SK-N-SH (cell line): Measurements from ENCODE around the gene E2F4. TPM values are rescaled to one million over a fixed set of nuclear protein-coding genes. Genes with fewer than 3 reads are reported as not detected.

ENCODE experiments used
- CTCF ChIA-PET: fragments of 300-600, 350-600 bp; formaldehyde crosslinking; extraction: SDS; loops from one replicate; lab custom pipeline; 2021; lab: Yijun Ruan, JAX
- POLR2A ChIA-PET: fragments of 350-600 bp; sonication (Branson Sonifier 250); formaldehyde crosslinking; extraction: SDS; loops from one replicate; lab custom pipeline; 2020; ENCODE audit warnings: antibody characterized with exemption, inconsistent platforms; lab: Yijun Ruan, JAX
- DNase-seq: peaks from one replicate; pipeline ENCODE4 v3.0.0; 2012
- H2AFZ ChIP-seq: fragments of 200-600 bp; sonication (generic); 2 replicates; pipeline ENCODE4 v1.8.1; 2016; ENCODE audit warnings: antibody characterized with exemption, mild to moderate bottlenecking, low read depth
- H3F3A ChIP-seq: fragments of 200-600 bp; sonication (generic); replicated peaks from 2 replicates; pipeline ENCODE3; 2016; ENCODE audit warnings: antibody characterized with exemption, mild to moderate bottlenecking; ENCODE audit not compliant: insufficient read depth
- H3K27ac ChIP-seq, 2 experiments: fragments of 200-500 bp in 1 of 2; fragments of 200-600 bp in 1 of 2; sonication (Bioruptor generic) in 1 of 2; sonication (generic), shearing (Covaris generic) in 1 of 2; 2 replicates each; pipeline versions ENCODE4 v1.5.1 to v1.6.1; 2014 to 2016; ENCODE audit warnings: low read depth in 2 of 2, inconsistent platforms in 1 of 2, low read length in 1 of 2, mild to moderate bottlenecking in 1 of 2, mixed read lengths in 1 of 2
- H3K27me3 ChIP-seq: fragments of 200-600 bp; sonication (generic), shearing (Covaris generic); 2 replicates; pipeline ENCODE4 v1.6.1; 2016; ENCODE audit warnings: mixed run types; ENCODE audit not compliant: insufficient read depth
- H3K36me3 ChIP-seq, 2 experiments: fragments of 200-500 bp in 1 of 2; fragments of 200-600 bp in 1 of 2; sonication (Bioruptor generic) in 1 of 2; sonication (generic) in 1 of 2; replicated peaks in 1 of 2; 2 replicates each; pipeline versions ENCODE3 to v1.5.1; 2014 to 2016; ENCODE audit warnings: low read length in 1 of 2, mild to moderate bottlenecking in 1 of 2; ENCODE audit not compliant: insufficient read depth in 2 of 2, control insufficient read depth in 1 of 2
- H3K4me1 ChIP-seq, 2 experiments: fragments of 200-500 bp in 1 of 2; fragments of 200-600 bp in 1 of 2; sonication (Bioruptor generic) in 1 of 2; sonication (generic), shearing (Covaris generic) in 1 of 2; 2 replicates each; pipeline versions ENCODE4 v1.5.1 to v1.6.1; 2014 to 2016; ENCODE audit warnings: low read depth in 1 of 2, low read length in 1 of 2, mixed run types in 1 of 2; ENCODE audit not compliant: insufficient read depth in 2 of 2, control insufficient read depth in 1 of 2
- H3K4me2 ChIP-seq: fragments of 200-600 bp; sonication (generic), shearing (Covaris generic); 2 replicates; pipeline ENCODE4 v1.6.1; 2017; ENCODE audit warnings: mixed run types
- H3K4me3 ChIP-seq, 2 experiments: fragments of 200-500 bp in 1 of 2; fragments of 200-600 bp in 1 of 2; sonication (Bioruptor generic) in 1 of 2; sonication (generic), shearing (Covaris generic) in 1 of 2; 2 replicates each; pipeline versions ENCODE4 v1.5.1 to v1.8.1; 2014 to 2016; ENCODE audit warnings: low read depth in 2 of 2, inconsistent platforms in 1 of 2, low read length in 1 of 2, mild to moderate bottlenecking in 1 of 2, mixed read lengths in 1 of 2, moderate library complexity in 1 of 2
- H3K79me2 ChIP-seq: fragments of 200-600 bp; sonication (generic); 2 replicates; pipeline ENCODE4 v1.8.1; 2017; ENCODE audit warnings: mild to moderate bottlenecking; ENCODE audit not compliant: insufficient read depth
- H3K9ac ChIP-seq: fragments of 200-600 bp; sonication (generic); 2 replicates; pipeline ENCODE4 v1.6.1; 2017; ENCODE audit warnings: mixed run types
- H3K9me2 ChIP-seq: fragments of 200-600 bp; sonication (generic); 2 replicates; pipeline ENCODE4 v1.6.1; 2017; ENCODE audit warnings: mixed run types
- H3K9me3 ChIP-seq: fragments of 200-600 bp; sonication (generic); 2 replicates; pipeline ENCODE4 v1.6.1; 2017; ENCODE audit warnings: mixed run types, mild to moderate bottlenecking, moderate library complexity
- H4K20me1 ChIP-seq: fragments of 200-600 bp; sonication (generic); 2 replicates; pipeline ENCODE4 v1.6.1; 2017; ENCODE audit warnings: mild to moderate bottlenecking, mixed run types; ENCODE audit not compliant: insufficient read depth
- FOSL2 ChIP-seq: IDR thresholded peaks from 2 replicates; pipeline ENCODE4 v1.4.0; 2012; ENCODE audit warnings: low read depth, mild to moderate bottlenecking, moderate library complexity, borderline replicate concordance
- GABPA ChIP-seq: IDR thresholded peaks from 2 replicates; pipeline ENCODE4 v1.4.0; 2012; ENCODE audit warnings: low read depth, mild to moderate bottlenecking
- GATA2 ChIP-seq: sonication (generic); formaldehyde crosslinking; IDR thresholded peaks from 2 replicates; pipeline ENCODE4 v1.5.0; 2020; ENCODE audit warnings: mild to moderate bottlenecking, missing genetic modification reagents
- JUND ChIP-seq: IDR thresholded peaks from 2 replicates; pipeline ENCODE4 v1.4.0; 2012
- MEF2A ChIP-seq: IDR thresholded peaks from 2 replicates; pipeline ENCODE4 v1.4.0; 2012; ENCODE audit warnings: low read depth, borderline replicate concordance
- NFIC ChIP-seq: IDR thresholded peaks from 2 replicates; pipeline ENCODE4 v1.4.0; 2012; ENCODE audit warnings: borderline replicate concordance
- RAD21 ChIP-seq: IDR thresholded peaks from 2 replicates; pipeline ENCODE4 v1.6.1; 2012; ENCODE audit warnings: mild to moderate bottlenecking, low read length
- RXRA ChIP-seq: IDR thresholded peaks from 2 replicates; pipeline ENCODE4 v1.4.0; 2012; ENCODE audit warnings: low read depth, mild to moderate bottlenecking, borderline replicate concordance
- SIN3A ChIP-seq: IDR thresholded peaks from 2 replicates; pipeline ENCODE4 v1.6.1; 2012; ENCODE audit warnings: low read depth, mild to moderate bottlenecking, low read length, moderate library complexity, borderline replicate concordance
- TAF1 ChIP-seq: IDR thresholded peaks from 2 replicates; pipeline ENCODE4 v1.6.1; 2012; ENCODE audit warnings: low read depth, mild to moderate bottlenecking, low read length, moderate library complexity, borderline replicate concordance
- WGBS: methylation state at CpG from one replicate; pipeline ENCODE4 v1.1.6; 2017; ENCODE audit warnings: low lambda C conversion rate; 5-methylcytosine and 5-hydroxymethylcytosine counted together
- polyA plus RNA-seq, 3 experiments: library from polyadenylated mRNA; depleted of rRNA; stranded (reverse); fragments of >200 nt; gene quantifications; 2 replicates each; pipeline ENCODE4 v1.2.3, GENCODE V29; 2012
- TF ChIP-seq, protein P1 (sequence below): IDR thresholded peaks from 2 replicates; pipeline ENCODE4; 2012
- TF ChIP-seq, protein P2 (sequence below): fragments of 150-350 bp; IDR thresholded peaks from 2 replicates; pipeline ENCODE4 v1.6.1; 2016; ENCODE audit warnings: mild to moderate bottlenecking, low read depth, low read length
- TF ChIP-seq, protein P3 (sequence below): fragments of 200-600 bp; sonication (generic); IDR thresholded peaks from 2 replicates; pipeline ENCODE4 v1.6.1; 2017; ENCODE audit warnings: antibody characterized with exemption, mild to moderate bottlenecking, moderate library complexity
- TF ChIP-seq, protein P4 (sequence below): IDR thresholded peaks from 2 replicates; pipeline ENCODE4 v1.4.0; 2012; ENCODE audit warnings: low read depth, borderline replicate concordance
- TF ChIP-seq, protein P5 (sequence below): fragments of 150-350 bp; IDR thresholded peaks from 2 replicates; pipeline ENCODE4 v1.6.1; 2017; ENCODE audit warnings: antibody characterized with exemption, low read length, low read depth, borderline replicate concordance

The E2F4 gene
- polyA plus RNA-seq, 1 of the 3 experiments (the other 2 are of a cell fraction), result 168 TPM

DNA sequence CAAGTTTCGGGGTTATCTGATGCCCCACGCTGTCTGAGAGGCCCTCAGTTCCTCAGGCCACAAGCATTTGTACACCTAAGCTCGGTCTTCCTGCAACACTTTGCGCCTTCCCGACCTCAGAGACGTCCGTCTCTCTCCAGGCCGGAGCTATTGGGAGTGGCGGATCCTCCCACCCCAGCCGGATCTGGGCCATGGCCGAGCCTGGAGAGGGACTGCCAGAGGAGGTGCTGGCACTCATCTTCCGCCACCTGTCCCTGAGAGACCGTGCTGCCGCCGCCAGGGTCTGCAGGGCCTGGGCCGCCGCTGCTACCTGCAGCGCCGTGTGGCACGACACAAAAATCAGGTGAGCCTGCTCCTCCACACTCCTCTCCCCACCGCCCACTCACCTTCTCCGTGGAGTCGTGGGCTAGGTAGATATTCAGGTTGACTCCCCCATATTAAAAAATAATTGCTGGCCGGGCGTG lies 30.3 kb upstream of the E2F4 start:
- Histone ChIP-seq H3K9me3 (no peaks in the 10 kb centered on the region), H3F3A (peaks cover 14% of the 10 kb centered on the region), H3K4me2 (peak overlapping the region; percentile 88; the same call in 1 of the 2 replicates), H3K9ac (no peak overlapping the region), H2AFZ (no peak overlapping the region), H4K20me1 (peaks cover 10% of the 10 kb centered on the region; the same call in 1 of the 2 replicates), H3K4me3 (peak overlapping the region in 1 of 2 experiments; percentile 93; a peak in 1 of 4 replicates), H3K27ac (no peak overlapping the region), H3K9me2 (no peaks in the 10 kb centered on the region), H3K36me3 (no peaks in the 10 kb centered on the region), H3K79me2 (no peaks in the 10 kb centered on the region), H3K4me1 (peaks cover 4 to 30% of the 10 kb centered on the region in 2 experiments; a peak in 1 of 4 replicates), H3K27me3 (no peaks in the 10 kb centered on the region)
- ChIA-PET CTCF (interaction anchor here (0.9 to 14.2 kb wide), 4 partner anchors 8 to 140 kb away, joined by 5 to 470 read pairs (median 20); partner anchors contain the start of genes CBFB and NOL3), POLR2A (interaction anchor here (2.5 to 3.9 kb wide), 3 partner anchors 8 to 13 kb away, joined by 6 to 37 read pairs (median 15); partner anchors contain the start of genes B3GNT9 and NOL3)
- WGBS, result 97% methylated on average over 21 of the region's 25 CpGs
- DNase-seq, result no peak
- TF ChIP-seq GATA2 (CRISPR knock-in tag) (no peak), MEF2A (no peak), GABPA (no peak), SIN3A (no peak), JUND (no peak), RXRA (no peak), TAF1 (no peak), RAD21 (no peak), NFIC (no peak), FOSL2 (no peak)
- TF ChIP-seq, protein P1, sequence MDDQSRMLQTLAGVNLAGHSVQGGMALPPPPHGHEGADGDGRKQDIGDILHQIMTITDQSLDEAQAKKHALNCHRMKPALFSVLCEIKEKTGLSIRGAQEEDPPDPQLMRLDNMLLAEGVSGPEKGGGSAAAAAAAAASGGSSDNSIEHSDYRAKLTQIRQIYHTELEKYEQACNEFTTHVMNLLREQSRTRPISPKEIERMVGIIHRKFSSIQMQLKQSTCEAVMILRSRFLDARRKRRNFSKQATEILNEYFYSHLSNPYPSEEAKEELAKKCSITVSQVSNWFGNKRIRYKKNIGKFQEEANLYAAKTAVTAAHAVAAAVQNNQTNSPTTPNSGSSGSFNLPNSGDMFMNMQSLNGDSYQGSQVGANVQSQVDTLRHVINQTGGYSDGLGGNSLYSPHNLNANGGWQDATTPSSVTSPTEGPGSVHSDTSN, result no peak
- TF ChIP-seq, protein P2, sequence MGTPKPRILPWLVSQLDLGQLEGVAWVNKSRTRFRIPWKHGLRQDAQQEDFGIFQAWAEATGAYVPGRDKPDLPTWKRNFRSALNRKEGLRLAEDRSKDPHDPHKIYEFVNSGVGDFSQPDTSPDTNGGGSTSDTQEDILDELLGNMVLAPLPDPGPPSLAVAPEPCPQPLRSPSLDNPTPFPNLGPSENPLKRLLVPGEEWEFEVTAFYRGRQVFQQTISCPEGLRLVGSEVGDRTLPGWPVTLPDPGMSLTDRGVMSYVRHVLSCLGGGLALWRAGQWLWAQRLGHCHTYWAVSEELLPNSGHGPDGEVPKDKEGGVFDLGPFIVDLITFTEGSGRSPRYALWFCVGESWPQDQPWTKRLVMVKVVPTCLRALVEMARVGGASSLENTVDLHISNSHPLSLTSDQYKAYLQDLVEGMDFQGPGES, result no peak
- TF ChIP-seq, protein P3, sequence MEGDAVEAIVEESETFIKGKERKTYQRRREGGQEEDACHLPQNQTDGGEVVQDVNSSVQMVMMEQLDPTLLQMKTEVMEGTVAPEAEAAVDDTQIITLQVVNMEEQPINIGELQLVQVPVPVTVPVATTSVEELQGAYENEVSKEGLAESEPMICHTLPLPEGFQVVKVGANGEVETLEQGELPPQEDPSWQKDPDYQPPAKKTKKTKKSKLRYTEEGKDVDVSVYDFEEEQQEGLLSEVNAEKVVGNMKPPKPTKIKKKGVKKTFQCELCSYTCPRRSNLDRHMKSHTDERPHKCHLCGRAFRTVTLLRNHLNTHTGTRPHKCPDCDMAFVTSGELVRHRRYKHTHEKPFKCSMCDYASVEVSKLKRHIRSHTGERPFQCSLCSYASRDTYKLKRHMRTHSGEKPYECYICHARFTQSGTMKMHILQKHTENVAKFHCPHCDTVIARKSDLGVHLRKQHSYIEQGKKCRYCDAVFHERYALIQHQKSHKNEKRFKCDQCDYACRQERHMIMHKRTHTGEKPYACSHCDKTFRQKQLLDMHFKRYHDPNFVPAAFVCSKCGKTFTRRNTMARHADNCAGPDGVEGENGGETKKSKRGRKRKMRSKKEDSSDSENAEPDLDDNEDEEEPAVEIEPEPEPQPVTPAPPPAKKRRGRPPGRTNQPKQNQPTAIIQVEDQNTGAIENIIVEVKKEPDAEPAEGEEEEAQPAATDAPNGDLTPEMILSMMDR, result no peak
- TF ChIP-seq, protein P4, sequence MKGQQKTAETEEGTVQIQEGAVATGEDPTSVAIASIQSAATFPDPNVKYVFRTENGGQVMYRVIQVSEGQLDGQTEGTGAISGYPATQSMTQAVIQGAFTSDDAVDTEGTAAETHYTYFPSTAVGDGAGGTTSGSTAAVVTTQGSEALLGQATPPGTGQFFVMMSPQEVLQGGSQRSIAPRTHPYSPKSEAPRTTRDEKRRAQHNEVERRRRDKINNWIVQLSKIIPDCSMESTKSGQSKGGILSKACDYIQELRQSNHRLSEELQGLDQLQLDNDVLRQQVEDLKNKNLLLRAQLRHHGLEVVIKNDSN, result no peak
- TF ChIP-seq, protein P5, sequence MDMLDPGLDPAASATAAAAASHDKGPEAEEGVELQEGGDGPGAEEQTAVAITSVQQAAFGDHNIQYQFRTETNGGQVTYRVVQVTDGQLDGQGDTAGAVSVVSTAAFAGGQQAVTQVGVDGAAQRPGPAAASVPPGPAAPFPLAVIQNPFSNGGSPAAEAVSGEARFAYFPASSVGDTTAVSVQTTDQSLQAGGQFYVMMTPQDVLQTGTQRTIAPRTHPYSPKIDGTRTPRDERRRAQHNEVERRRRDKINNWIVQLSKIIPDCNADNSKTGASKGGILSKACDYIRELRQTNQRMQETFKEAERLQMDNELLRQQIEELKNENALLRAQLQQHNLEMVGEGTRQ, result no peak
